Subcutaneous abdominal adipose tissue (tissue), 5 donors: ENCODE data around the gene GIMAP5.

Experiments
- H3K27ac ChIP-seq: one replicate; pipeline ENCODE4 v1.7.0; 2013; ENCODE audit warnings: low read depth, mild to moderate bottlenecking, inconsistent platforms, low read length, moderate library complexity
- H3K27me3 ChIP-seq, 5 donors: one replicate each; pipeline ENCODE4 v1.7.0; 2013; ENCODE audit warnings: low read length in 5 of 5, inconsistent platforms in 1 of 5; ENCODE audit not compliant: control insufficient read depth in 5 of 5, insufficient read depth in 4 of 5
- H3K36me3 ChIP-seq, 5 donors: one replicate each; pipeline ENCODE4 v1.7.0; 2013; ENCODE audit warnings: low read length in 5 of 5; ENCODE audit not compliant: control insufficient read depth in 5 of 5, insufficient read depth in 5 of 5
- H3K4me1 ChIP-seq, 5 donors: one replicate each; pipeline ENCODE4 v1.7.0; 2013; ENCODE audit warnings: low read length in 5 of 5, mild to moderate bottlenecking in 3 of 5, moderate library complexity in 1 of 5; ENCODE audit not compliant: control insufficient read depth in 5 of 5, insufficient read depth in 5 of 5
- H3K4me3 ChIP-seq, 5 donors: one replicate each; pipeline ENCODE4 v1.7.0; 2013; ENCODE audit warnings: low read length in 5 of 5, low read depth in 1 of 5
- H3K9ac ChIP-seq, 5 donors: one replicate each; pipeline ENCODE4 v1.7.0; 2013; ENCODE audit warnings: low read length in 5 of 5, mild to moderate bottlenecking in 4 of 5, moderate library complexity in 3 of 5
- H3K9me3 ChIP-seq, 5 donors: one replicate each; pipeline ENCODE4 v1.7.0; 2013; ENCODE audit warnings: low read length in 5 of 5; ENCODE audit not compliant: control insufficient read depth in 5 of 5
- donor health status: healthy.
- donor health status: healthy.
- donor health status: healthy.
- donor health status: healthy.
- donor health status: healthy.

Gene GIMAP5

DNA sequence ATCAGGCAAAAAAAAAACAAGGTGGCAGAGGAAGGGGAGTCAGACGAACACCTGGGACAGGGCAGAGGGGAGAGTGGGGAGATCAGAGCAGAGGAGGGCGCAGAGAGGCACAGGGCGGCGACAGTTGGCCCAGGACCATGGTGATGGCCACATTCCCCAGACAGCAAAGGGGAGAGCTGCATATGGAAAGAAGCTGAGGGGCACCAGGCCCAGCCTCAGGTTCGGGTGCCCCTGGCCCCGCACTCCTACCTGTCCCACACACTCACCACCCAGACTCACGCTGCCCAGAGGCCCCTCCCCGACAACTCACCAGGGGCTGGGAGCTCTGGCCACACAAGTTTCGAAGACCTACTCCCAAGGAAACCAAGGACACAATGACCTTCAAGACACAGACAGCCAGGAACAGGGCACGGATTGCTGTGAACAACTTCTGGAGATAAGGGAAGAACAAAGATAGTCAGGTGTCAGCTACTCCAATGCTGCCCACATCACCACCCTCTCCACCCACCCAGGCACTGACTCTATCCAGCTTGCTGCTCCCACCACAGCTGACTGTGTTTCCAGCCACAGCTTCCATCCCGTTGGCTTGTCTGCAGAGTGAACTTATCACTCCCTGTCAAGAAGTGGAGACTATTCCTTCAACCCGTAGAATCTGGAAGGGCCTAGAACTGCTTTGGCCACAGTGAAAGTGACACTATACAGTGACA, 54.7 kb downstream of the GIMAP5 start:
- Histone ChIP-seq H3K9ac (no peak overlapping the region), H3K27ac (no peak overlapping the region), H3K36me3 (peaks cover 0 to 59% (median 7%) of the 10 kb centered on the region in 5 donors), H3K4me1 (peaks cover 11 to 31% (median 26%) of the 10 kb centered on the region in 5 donors), H3K4me3 (no peak overlapping the region), H3K9me3 (no peaks in the 10 kb centered on the region), H3K27me3 (peaks cover 0 to 3% (median 0%) of the 10 kb centered on the region in 5 donors)
